Esophagus muscularis mucosa (tissue), 3 donors: ENCODE results near the gene RBM20.

Experiments used
- CTCF ChIP-seq, 3 experiments: fragments of 200-600 bp in 2 of 3; fragments of 450-650 bp in 1 of 3; sonication (generic) in 2 of 3; IDR thresholded peaks; one replicate each; pipeline ENCODE4 v1.5.1; 2017 to 2019; ENCODE audit warnings: antibody characterized with exemption in 3 of 3, mild to moderate bottlenecking in 2 of 3, moderate library complexity in 1 of 3
- EP300 ChIP-seq: sonication (generic); formaldehyde crosslinking; IDR thresholded peaks from one replicate; pipeline ENCODE4 v1.6.1; 2017; ENCODE audit warnings: antibody characterized with exemption

- TF ChIP-seq EP300 (no peak), CTCF (IDR thresholded peaks at IDR 0.05) (no peak)
Measured at GRCh38 chr10:110672580-110672919, 28.4 kb downstream of the RBM20 start.
